GM21825 (cell line): ENCODE measurements around the gene INAVA.

Source experiments
- ATAC-seq: cut with Tn5 transposase; IDR thresholded peaks from one replicate; pipeline ENCODE4 v1.9.1; 2021; ENCODE audit warnings: mild to moderate bottlenecking, moderate library complexity; ENCODE audit not compliant: unreplicated experiment

The INAVA gene

GRCh38 chr1:200894712-200895442, at the start of gene INAVA:
INAVA (plus strand) TSS chr1:200894900; CDS start chr1:200898401, 3,501 bp downstream.
- no peak for ATAC-seq

- no peak for ATAC-seq
These were observed 49.3 kb upstream of the INAVA start for GRCh38 chr1:200845360-200845759.

- no peak for ATAC-seq
These were observed 48.3 kb upstream of the INAVA start for GRCh38 chr1:200846398-200846797.

- ATAC-seq = no peak
These were observed 45.3 kb upstream of the INAVA start for GRCh38 chr1:200849430-200849829.

GRCh38 chr1:200850554-200850953, 44.1 kb upstream of the INAVA start:
- no peak for ATAC-seq

- no peak for ATAC-seq
These were observed 37.9 kb upstream of the INAVA start for GRCh38 chr1:200856716-200857357.

- no peak for ATAC-seq
These were observed 36.9 kb upstream of the INAVA start for GRCh38 chr1:200857804-200858203.

- ATAC-seq = no peak
These were observed 32.6 kb upstream of the INAVA start for GRCh38 chr1:200861937-200862647.

GRCh38 chr1:200862713-200863415, 31.8 kb upstream of the INAVA start:
- no peak for ATAC-seq

GRCh38 chr1:200866116-200866515, 28.6 kb upstream of the INAVA start:
- ATAC-seq = no peak

- ATAC-seq = peak; percentile 83
These were observed 28.2 kb upstream of the INAVA start for GRCh38 chr1:200866521-200866920.

- peak; percentile 3 for ATAC-seq
These were observed 27.5 kb upstream of the INAVA start for GRCh38 chr1:200867018-200867811.

GRCh38 chr1:200869376-200869752, 25.3 kb upstream of the INAVA start:
- peak; percentile 2 for ATAC-seq

GRCh38 chr1:200869753-200870391, 24.8 kb upstream of the INAVA start:
- ATAC-seq = peak; percentile 43

GRCh38 chr1:200872446-200873115, 22.1 kb upstream of the INAVA start, which contains the start of gene GPR25:
GPR25 (plus strand) TSS chr1:200872981; CDS start chr1:200873038, 57 bp downstream.
- ATAC-seq = no peak

- no peak for ATAC-seq
These were observed 21.5 kb upstream of the INAVA start for GRCh38 chr1:200873116-200873670.

GRCh38 chr1:200873671-200874397, 20.9 kb upstream of the INAVA start:
- no peak for ATAC-seq

- no peak for ATAC-seq
These were observed 20.0 kb upstream of the INAVA start for GRCh38 chr1:200874694-200875093.
